Fibroblast of the conjunctiva (primary cell): Measurements from ENCODE around the gene PPT1.
"Not testable (repeated sequence)": the region's sequence is repeated elsewhere in the genome, so short reads cannot be mapped to it uniquely, and the experiment has no call there.

Experiments
- DNase-seq: peaks from one replicate; pipeline ENCODE4 v3.0.0-alpha.2; 2010; ENCODE audit warnings: low read depth

Gene PPT1

GRCh38 chr1:40057310-40058030 is 39.6 kb downstream of the PPT1 start:
- DNase-seq: no peak

DNA sequence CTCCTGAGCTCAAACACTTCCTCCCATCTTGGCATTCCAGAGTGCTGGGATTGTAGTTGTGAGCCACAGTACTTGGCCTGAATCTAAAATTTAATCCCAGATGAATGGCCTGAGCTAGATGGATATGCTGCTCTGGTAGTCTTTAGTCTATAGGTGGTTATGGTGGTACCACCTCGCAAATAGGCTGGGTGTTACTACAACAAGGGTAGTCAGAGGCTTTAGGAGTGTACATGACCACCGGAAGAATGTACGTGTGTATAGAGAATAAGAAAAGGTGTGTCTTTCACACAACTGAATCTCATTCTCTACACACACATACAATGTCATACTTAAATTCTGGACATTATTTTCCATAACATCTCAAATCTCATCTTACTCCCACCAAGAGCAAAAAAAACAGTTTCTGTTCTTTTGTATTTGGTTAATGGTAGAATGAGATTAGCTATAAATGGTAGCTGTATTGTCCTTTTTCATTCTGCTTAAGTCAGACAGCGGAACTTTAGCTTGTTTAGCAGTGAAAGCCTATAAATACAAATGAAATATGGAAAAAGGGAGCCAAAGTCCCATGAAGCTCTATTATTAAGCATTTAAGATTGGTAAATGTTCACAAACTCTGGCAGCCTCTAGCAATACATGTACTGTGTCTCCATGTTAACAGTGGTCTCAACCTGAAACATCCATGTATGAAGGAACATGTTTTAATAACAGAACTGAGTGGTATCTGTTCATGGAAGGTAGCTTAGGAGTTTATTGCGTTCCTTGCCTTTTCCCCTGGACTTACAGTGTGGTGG is 40.3 kb downstream of the PPT1 start:
- DNase-seq: no peak

GRCh38 chr1:40053138-40053887 is 43.7 kb downstream of the PPT1 start:
- DNase-seq: no peak

DNA sequence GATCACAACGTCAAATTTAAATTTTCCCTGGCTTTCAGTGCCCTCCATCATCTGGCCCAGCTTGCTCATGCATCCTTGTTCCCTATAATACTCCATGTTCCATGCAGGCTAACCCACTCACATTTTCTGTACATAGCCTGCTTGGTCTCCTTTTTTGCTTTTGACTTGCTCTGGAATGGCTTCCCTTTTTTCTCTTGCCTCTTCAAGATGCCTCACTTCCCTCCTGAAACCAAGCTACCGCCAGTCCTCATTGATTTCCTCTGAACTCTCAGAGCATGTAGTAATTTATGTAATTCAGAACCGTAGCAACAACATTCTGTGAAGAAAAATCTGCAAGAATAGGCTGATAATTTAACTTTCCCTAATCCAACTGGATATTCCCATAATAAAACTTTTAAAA is 46.2 kb downstream of the PPT1 start:
- no peak for DNase-seq

GRCh38 chr1:40049725-40050124 is 47.3 kb downstream of the PPT1 start:
- DNase-seq: no peak

DNA sequence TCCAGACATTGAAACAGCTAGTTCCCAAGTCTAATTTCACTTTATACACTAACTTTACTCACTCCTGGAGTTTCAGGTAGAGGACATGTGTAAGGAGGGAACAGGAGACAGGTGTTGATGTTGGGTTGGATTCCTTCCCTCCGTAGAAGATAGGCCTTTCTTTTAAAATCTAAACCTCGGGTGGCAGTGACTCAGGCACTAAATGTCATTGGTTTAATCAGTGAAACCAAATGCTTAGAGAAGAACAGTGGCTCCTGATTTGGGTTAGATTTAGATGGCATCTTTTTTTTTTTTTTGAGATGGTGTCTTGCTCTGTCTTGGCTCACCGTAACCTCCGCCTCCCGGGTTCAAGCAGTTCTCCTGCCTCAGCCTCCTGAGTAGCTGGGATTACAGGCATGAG is 49.3 kb downstream of the PPT1 start:
- no peak for DNase-seq

GRCh38 chr1:40047276-40047675 is 49.8 kb downstream of the PPT1 start:
- no peak for DNase-seq

GRCh38 chr1:40045766-40046165 is 51.3 kb downstream of the PPT1 start:
- no peak for DNase-seq

DNA sequence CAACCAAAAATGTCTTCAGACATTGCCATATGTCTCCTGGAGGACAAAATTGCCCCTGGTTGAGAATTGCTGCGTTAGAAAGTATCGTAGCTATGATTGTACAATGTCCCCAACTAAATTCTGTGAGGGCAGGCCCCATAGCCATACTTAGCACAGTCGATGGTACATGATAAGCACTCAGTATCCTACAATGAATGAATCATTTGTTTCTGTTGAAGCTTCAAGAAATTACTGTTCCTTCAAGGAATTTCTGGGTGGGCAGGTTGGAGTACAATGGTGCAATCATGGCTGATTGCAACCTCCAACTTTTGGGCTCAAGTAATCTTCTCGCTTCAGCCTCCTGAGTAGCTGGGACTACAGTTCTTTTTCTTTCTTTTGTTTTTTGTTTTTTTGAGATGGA is 51.9 kb downstream of the PPT1 start:
- no peak for DNase-seq

DNA sequence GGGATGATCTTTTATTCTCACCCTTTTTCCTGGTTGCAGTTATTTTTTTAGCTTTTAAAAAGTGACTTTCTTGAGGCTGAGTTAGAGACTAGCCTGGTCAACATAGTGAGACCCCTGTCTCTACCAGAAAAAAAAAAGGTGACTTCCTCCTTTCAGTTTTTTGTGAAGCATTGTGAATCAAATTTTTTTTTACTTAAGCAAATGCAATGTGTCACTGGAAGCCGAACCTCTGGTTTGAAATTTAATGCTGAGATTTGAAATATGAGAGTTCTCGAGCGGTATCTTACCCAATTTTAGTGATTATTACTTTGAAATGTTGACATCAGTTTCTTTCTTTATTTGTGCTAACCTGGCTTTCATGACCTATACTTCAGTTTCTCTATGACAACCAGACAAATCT is 52.9 kb downstream of the PPT1 start:
- no peak for DNase-seq

GRCh38 chr1:40042341-40042740 is 54.7 kb downstream of the PPT1 start:
- no peak for DNase-seq

- DNase-seq: no peak
These were observed 55.6 kb downstream of the PPT1 start for GRCh38 chr1:40041466-40041838.

DNA sequence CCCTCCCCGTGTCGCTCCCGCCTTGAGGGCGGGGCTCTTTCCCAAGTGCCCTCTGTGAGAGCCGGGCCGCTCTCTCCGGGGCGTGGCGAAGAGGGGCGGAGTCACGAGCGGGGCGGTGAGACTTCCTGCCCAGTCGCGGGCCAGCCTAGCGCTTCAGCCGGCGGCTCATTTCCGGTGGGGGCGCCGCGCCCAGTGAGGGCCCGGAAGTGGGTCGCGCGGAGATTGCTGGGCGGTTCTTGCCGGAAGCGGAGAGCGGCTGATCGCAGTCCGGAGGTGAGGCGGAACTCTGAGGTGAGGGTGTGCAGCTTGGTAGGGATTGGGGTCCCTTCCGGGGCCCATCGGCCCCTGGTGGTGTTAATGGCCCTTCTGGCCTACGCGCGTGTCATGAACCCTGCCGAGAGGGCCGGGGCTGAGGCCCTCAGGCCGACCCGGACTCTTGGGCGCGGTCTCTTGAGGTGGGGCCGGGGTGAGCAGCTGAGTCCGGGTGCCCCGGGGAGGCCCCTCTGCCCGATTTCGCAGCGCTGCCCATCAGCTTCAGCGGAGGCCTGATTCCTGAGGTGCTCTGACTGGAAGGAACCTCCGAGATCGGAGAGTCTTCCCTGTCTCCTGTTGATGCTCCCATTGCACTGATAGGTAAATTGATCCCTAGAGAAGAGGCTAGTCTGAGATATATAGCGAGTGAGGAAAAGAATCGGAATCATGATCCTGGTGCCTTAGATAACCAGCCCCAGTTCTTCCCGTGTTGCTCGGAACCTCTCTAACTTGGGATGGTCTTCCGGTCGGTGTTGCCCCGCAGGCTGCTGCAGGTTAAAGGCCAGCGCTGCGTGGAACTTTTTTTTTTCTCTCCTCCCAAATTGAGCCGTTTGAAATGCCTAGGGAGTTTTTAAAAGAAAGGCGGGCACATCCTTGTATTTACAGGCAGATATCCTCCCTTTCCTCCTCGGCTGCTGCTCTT is 56.3 kb downstream of the PPT1 start, which contains the start of gene CAP1:
CAP1 (plus strand) TSS at position 219 of the 955 bp plus-strand sequence. CDS start 18,618 bp downstream, outside the sequence.
- DNase-seq: peak; percentile 98

GRCh38 chr1:40039757-40040510 is 57.1 kb downstream of the PPT1 start:
- peak; percentile 84 for DNase-seq

DNA sequence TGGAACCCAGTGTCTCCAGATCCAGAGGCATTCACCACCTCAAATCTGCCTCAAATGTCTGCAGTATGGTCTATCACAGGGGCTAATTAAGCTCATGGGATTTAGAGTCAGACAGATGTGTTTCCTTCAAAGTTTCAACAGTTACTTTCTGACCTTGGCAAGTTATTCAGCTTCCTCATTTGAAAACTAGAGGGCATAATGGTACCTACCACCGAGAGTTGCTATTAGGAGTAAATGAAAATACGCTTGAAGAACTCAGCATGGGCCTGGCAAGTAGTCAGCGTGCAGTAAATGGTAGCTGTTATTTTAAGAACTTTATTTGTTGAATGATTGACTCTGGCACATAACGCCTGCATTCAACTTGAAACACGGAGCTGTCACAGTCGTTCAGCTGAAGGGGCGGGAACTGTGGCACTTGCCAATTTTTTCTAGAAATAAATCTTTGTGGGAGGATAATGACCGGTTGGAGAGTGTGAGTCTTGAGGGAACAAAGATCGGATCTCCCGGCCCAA is 57.8 kb downstream of the PPT1 start:
- peak; percentile 30 for DNase-seq

DNA sequence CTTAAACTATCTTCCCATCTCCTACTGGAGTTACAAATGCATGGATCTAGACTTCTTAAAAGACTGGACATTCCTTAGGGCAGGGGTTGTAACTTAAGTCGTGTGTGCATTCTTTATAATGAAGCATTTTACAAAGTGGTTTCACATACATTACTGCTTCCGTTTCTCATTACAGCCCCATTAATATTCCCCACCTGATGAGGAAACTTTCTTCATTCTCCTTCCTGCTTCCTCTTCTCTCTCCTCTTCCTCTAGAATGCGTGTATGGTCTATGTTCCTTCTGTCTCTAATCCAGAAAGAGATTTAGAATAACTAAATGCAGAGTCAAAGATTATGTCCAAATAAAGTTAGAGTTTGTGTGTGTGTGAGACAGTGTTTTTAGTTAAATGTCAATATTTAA is 58.4 kb downstream of the PPT1 start:
- DNase-seq: no peak

DNA sequence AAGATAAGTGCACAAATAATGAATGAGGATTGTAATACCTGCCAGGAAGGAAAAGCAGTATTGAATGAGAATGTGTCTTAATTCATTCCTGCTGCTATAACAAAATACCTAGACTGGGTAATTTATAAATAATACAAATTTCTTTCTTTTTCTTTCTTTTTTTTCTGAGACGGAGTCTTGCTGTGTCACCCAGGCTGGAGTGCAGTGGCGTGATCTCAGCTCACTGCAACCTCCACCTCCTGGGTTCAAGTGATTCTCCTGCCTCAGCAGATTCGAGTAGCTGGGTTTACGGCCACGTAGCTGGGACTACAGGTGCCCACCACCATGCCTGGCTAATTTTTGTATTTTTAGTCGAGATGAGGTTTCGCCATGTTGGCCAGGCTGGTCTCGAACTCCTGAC is 59.8 kb downstream of the PPT1 start:
- DNase-seq: not testable (repeated sequence)

DNA sequence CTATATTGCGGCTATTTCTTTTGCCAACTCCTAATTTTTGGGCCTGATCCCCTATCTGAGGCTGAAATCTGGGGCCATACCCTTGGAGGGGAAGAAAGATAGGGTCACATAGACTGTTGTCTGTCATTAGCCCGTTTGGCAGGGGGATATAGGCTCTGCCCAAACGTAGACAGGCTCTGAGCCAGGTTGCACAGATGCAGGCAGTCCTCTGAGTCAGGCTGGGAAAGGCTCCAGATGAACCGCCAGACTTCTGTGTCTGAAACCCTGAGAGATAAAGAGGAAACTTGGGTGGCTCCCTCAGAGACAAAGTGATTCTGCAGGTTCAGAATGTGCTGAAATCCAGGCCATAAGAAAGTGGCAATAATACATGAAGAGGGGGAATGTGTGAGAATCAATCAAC is 60.5 kb downstream of the PPT1 start:
- DNase-seq: peak; percentile 55

- DNase-seq: no peak
These were observed 62.2 kb downstream of the PPT1 start for GRCh38 chr1:40034869-40035268.

- DNase-seq: peak; percentile 56
These were observed 64.7 kb downstream of the PPT1 start for GRCh38 chr1:40032240-40032891.
